HG03558 (cell line): ENCODE measurements around the gene ABHD11.
"Not testable (repeated sequence)": the region's sequence is repeated elsewhere in the genome, so short reads cannot be mapped to it uniquely, and the experiment has no call there.

Experiments
- ATAC-seq: cut with Tn5 transposase; IDR thresholded peaks from one replicate; pipeline ENCODE4 v1.9.1; 2021; ENCODE audit warnings: moderate number of reproducible peaks; ENCODE audit not compliant: unreplicated experiment; ENCODE audit errors: extremely low read depth

The ABHD11 gene

GRCh38 chr7:73746378-73746777, 7.8 kb upstream of the ABHD11 start:
- ATAC-seq: no peak

DNA sequence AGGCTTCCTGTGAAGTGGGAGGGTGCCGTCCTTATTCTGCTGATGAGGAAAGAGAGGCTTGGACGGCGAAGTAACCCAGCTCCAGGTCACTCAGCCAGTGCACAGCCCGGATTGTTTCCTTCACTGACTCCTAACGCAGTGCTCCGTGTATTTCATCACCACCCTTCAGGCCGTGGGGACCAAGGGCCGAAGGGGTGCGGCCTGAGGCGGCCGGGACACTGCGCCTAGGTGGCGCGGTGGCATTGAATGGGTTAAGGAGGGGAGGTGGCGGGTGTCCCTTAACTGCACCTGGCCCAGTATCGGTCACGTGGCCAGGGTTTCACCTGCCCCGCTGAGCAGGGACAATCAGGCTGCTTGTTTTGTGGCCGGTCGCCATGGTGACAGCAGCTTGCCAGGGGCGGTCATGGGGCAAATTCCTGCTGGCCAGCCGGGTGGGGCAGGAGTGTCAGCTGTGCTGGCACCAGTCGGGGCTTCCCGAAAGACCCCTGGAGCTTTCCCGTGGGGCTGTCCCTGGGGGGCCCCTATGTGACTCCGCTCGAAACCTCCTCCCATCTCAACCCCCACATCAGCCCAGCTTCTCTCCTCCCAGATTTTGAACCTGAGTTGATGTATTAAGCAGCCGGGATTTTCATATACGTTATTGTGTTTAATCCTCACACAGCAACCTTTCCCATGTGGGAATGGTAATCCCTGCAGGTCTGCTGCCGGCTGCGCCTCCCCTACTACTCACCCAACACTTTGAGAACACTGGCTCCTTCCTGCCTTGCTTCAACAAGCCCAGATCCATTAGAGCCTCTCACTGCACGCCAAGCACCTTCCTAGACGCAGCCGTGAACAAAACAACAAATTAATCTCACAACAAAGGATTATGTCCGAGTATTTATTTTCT, 4.4 kb upstream of the ABHD11 start:
- no peak for ATAC-seq

DNA sequence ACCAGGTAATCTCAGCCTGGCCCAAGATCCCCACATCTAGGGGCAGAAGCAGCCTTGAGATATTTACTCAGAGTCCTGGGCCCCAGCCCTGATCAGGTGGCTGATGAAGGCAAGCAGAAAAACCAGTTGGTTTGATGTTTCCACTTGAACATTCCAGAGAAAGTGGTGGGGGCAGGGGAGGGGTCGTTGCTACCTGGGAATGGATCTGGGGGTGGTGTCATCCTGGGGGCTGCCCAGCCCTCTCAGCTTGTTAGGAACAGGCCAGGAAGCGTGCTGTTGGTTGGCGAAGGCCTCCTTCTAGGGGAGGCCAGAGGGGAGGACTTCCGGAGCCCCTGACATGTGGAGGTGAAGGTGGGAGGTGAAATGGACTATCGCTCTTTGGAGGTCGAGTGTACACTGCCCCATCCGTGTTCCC, 3.7 kb upstream of the ABHD11 start:
- ATAC-seq: no peak

GRCh38 chr7:73741600-73741999, 3.0 kb upstream of the ABHD11 start:
- ATAC-seq: no peak

DNA sequence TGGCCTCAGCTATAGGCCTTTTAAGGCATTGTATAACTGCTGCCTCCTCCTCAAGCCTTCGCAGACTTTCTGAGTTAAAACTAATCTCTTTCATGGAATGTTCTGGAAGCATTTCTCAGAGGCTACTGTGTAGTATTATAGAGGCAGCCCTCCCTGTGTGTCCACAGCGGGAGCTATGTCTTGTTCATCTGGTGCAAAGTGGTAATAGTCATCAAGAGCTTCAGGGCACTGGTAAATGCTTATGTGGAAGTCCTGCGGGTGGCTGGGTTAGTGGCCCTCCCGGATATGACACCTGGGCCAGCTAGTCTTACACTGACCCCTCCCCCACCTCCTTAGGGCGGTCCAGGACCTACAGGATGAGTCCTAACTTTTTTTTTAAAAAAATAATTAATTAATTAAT, 2.2 kb upstream of the ABHD11 start:
- ATAC-seq: no peak

- ATAC-seq: no peak
These were observed 1.6 kb upstream of the ABHD11 start for GRCh38 chr7:73740212-73740611.

DNA sequence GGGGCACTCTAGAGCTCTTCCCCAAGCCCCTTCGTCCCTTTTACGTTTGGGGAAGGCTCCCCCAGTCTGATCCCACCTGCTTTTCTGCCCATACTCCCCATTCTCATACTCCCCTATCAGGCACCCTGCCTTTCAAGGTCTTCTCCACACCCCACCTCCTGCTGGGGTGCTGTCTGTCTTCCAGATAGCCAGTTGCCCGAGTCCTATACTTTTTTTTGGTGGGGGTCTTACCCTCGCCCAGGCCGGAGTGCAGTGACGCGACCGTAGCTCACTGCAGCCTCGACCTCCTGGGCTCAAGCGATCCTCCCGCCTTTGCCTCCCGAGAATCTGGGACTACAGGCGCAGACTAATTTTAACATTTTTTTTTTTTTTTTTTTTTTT, 775 bp upstream of the ABHD11 start:
- no peak for ATAC-seq

GRCh38 chr7:73738220-73738611, 386 bp downstream of the ABHD11 start:
- ATAC-seq: no peak

- ATAC-seq: no peak
These were observed 947 bp downstream of the ABHD11 start for GRCh38 chr7:73737491-73738219.

GRCh38 chr7:73736885-73737284, 1.7 kb downstream of the ABHD11 start:
- no peak for ATAC-seq

DNA sequence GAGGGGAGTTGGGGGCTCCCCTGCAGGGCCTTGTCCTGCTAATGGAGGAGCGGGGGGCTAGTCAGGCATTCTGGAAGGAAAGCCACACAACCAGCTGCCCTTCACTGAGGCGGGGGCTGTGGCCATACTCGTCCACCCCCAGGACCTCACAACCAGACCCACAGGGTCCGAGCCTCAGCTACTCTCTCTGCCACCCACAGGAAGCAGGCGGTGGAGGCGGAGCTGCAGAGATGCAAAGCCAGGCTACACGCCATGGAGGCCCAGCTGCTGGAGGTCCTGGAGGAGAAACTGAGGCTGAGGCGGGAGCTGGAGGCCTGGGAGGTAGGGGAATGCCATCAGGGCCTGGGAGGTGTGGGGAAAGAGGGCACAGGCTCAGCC, 3.1 kb downstream of the ABHD11 start:
- ATAC-seq: no peak

- no peak for ATAC-seq
These were observed 3.7 kb downstream of the ABHD11 start for GRCh38 chr7:73734619-73735527.

GRCh38 chr7:73732397-73732796, 6.2 kb downstream of the ABHD11 start:
- no peak for ATAC-seq

- no peak for ATAC-seq
These were observed 8.1 kb downstream of the ABHD11 start for GRCh38 chr7:73730485-73730884.

DNA sequence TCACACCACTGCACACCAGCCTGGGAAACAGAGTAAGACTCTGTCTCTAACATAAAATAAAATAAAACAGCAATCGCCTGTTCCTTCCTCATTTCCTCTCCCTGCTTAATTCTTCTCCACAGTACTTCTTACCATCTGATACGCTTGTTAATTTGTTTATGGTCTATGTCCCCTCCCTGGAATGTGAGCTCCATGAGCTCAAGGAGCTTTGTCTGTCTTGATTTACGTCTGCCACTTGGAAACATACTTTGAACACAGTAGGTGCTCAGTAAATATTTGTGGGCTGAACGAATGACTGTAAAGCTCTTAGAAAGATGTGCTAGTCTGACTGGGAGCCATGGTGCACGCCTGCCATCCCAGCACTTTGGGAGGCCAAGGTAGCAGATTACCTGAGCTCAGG, 10.1 kb downstream of the ABHD11 start:
- no peak for ATAC-seq

- no peak for ATAC-seq
These were observed 10.7 kb downstream of the ABHD11 start for GRCh38 chr7:73727952-73728351.

DNA sequence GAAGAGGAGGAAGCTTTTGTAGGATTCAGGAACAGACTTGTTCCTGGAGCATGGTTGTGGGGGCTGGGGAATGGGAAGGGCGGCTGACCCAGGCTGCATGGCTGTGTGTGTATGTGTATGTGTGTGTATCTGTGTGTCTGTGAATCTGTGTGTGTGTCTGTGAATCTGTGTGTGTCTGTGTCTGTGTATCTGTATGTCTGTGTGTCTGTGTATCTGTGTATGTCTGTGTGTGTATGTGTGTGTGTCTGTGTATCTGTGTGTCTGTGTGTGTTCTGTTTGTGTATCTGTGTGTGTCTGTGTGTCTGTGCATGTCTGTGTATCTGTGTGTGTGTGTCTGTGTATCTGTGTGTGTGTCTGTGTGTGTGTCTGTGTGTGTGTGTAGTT, 12.5 kb downstream of the ABHD11 start:
- no peak for ATAC-seq

DNA sequence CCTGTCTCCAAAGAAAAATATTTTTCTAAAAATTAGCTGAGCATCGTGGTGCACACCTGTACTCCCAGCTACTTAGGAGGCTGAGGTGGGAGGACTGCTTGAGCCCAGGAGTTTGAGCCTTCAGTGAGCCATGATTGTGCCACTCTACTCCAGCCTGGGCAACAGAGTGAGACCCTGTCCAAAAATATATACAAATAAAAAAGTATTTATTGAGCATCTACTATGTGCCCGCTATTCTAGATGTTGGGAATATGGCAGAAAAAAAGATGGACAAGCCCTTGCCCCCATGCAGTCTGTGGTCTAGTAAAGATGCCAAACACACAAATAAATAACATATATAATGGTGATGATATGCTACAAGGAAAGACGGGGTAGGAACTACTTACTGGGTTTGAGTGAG, 14.8 kb downstream of the ABHD11 start:
- no peak for ATAC-seq

GRCh38 chr7:73722785-73723184, 15.8 kb downstream of the ABHD11 start:
- no peak for ATAC-seq

DNA sequence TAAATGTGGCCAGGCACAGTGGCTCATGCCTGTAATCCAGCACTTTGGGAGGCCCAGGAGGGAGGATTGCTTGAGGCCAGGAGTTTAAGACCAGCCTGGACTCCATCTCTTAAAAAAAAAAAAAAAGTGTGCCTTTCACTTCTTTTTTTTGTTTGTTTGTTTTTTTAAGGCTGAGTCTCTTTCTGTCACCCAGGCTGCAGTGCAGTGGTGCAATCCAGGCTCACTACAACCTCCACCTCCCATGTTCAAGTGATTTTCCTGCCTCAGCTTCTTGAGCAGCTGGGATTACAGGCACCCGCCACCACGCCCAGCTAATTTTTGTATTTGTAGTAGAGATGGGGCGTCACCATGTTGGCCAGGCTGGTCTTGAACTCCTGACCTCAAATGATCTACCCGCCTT, 16.4 kb downstream of the ABHD11 start:
- ATAC-seq: not testable (repeated sequence)

DNA sequence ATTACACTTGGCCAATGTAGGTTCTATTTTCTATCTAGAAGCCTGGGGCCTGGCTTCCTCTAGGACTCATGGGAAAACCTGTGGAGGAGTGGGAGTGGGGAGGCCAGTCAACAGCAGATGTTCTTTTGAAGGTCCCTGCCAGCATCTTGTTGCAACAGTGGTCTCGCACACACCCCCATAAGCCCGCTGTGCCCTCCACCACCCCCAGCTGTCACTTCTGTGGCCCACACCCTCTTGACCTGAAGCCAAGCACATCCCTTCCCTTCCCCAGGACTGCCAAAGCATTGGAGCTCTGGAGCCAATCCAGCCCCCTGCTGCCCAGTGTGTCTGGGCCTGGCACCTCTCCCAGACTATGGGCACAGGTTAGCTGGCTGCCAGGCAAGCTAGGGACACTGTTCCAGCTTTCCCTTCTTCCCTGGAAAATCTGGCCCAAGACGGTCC, 17.2 kb downstream of the ABHD11 start:
- ATAC-seq: no peak
